GM11168 (cell line): Measurements from ENCODE around the gene TIMM17A.

Experiments used
- in situ Hi-C: fragments of 300-500 bp; cut with MboI; formaldehyde crosslinking; loops from one replicate; pipeline ENCODE4 v1.12.0; 2022; ENCODE audit warnings: low sequenced_read_pairs; ENCODE audit not compliant: unreplicated experiment

The TIMM17A gene

GRCh38 chr1:201982082-201982622 lies 26.8 kb downstream of the TIMM17A start:
- in situ Hi-C loops: no loop called here

GRCh38 chr1:201982623-201983379 lies 27.5 kb downstream of the TIMM17A start, which contains the start of gene RNPEP:
Gene RNPEP, plus strand, starts transcription at chr1:201982648. Its CDS starts 19 bp downstream, at chr1:201982667.
- in situ Hi-C loops: no loop called here

DNA sequence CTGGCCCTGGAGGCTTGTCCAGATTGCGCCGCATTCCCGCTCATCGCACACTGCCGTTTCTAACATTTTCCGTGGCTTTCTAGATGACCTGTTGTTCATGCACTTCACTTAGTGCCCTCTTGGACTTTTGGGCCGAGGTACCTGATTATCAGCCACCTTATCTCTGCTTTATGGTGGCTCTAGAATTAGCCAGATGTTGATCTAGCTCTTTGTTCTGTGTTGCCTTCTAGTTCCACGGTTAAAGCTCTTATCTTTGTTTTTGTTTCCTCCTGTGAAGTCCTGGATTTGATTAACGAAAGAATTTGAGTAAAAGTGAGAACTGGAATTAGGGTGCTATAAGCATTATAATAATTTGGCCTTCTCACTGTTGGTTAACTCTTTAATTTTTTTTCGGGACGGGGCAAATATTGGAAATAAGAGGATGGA lies 28.1 kb downstream of the TIMM17A start:
- in situ Hi-C loops: no loop called here

GRCh38 chr1:201984446-201984845 lies 29.1 kb downstream of the TIMM17A start:
- in situ Hi-C loops: no loop called here

GRCh38 chr1:201985355-201985754 lies 30.1 kb downstream of the TIMM17A start:
- in situ Hi-C loops: no loop called here

DNA sequence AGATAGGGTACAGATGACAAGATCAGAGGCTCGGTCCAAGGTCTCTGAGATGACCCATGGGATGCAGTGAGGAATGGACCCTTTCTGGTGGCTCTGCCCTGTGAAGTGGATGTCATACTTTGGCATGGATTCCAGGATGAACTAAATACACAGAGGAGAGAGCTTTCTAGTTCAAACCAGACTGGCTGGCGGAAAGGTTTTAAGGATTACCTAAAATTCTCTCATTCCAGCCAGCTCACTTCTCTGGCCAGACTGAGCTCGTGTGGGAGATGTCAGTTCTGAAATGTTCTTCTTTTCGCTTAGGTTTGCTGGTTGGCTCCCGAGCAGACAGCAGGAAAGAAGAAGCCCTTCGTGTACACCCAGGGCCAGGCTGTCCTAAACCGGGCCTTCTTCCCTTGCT lies 33.3 kb downstream of the TIMM17A start:
- in situ Hi-C loops: no loop called here

DNA sequence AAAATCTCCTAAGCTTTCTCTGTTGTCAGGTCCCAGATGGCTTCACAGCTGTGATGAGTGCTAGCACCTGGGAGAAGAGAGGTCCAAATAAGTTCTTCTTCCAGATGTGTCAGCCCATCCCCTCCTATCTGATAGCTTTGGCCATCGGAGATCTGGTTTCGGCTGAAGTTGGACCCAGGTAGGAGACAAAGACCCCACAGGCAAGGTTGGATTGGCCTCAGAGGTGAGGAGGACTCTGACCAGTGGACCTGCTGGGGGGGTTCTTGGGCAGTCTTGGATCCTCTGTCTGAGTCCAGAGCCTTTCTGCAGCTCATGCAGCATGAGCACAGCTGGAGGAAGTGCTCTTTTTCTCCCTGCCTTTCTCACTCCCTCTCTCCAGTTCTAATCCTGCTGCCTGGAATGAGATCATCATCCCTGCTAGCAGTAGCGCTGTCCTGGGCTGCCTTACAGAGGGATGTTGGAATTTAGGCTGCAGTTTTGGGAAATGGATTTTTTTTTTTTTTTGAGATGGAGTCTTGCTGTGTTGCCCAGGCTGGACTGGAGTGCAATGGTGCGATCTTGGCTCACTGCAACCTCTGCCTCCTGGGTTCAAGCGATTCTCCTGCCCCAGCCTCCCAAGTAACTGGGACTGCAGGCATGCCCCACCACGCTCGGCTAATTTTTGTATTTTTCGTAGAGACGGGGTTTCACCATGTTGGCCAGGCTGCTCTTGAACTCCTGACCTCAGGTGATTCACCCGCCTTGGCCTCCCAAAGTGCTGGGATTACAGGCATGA lies 34.2 kb downstream of the TIMM17A start:
- in situ Hi-C loops: no loop called here

GRCh38 chr1:201990427-201990826 lies 35.1 kb downstream of the TIMM17A start:
- in situ Hi-C loops: no loop called here

DNA sequence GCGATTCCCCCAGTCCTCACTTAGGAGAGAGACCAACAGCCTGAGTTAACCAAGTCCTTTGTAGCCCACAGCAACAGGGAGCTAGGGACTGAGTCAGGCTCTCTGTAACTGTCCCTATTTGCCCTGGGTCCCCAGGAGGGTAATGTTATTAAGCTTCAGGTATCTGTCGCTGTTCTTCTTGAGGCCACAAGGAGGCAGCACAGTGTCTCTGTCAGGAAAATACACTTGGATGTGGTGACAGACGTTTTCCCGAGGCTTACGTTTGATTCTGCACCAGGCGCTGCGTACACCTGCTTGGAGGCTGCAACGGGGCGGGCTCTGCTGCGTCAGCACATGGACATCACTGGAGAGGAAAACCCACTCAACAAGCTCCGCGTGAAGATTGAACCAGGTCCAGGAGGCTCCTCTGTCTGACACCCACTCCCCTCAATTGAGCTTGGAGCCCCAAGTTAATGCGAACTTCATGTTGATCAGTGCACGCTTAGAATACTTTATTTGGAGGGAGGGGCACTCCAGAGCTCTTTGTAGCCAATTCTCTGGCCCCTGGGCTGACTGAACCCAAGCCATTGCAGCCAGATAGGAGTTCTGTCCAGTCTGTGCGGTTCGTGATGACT lies 44.4 kb downstream of the TIMM17A start:
- in situ Hi-C loops: no loop called here

GRCh38 chr1:202002507-202002906 lies 47.2 kb downstream of the TIMM17A start:
- in situ Hi-C loops: no loop called here

DNA sequence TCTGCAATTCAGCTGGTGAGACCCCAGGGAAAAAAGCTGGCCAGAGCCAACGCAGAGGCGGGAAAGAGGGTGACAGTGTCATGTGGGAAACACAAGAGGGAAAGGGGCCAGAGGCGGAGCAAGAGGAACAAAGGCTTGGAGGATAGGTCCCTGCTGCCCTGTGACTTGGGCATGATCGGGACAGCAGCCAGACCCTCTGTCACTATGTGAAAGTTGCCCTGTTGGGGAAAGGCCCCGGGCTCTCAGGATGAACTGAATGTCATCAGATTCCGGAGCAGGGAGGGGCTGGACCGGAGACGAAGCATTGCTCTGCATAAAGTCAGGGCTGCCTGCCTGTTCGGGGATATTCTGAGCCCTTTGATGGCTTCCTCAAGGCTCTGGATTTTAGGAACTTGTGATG lies 49.4 kb downstream of the TIMM17A start:
- in situ Hi-C loops: no loop called here

- in situ Hi-C loops: no loop called here
Observed at GRCh38 chr1:202005958-202006357, 50.7 kb downstream of the TIMM17A start.

- in situ Hi-C loops: no loop called here
Observed at GRCh38 chr1:202007304-202007703, 52.0 kb downstream of the TIMM17A start.

DNA sequence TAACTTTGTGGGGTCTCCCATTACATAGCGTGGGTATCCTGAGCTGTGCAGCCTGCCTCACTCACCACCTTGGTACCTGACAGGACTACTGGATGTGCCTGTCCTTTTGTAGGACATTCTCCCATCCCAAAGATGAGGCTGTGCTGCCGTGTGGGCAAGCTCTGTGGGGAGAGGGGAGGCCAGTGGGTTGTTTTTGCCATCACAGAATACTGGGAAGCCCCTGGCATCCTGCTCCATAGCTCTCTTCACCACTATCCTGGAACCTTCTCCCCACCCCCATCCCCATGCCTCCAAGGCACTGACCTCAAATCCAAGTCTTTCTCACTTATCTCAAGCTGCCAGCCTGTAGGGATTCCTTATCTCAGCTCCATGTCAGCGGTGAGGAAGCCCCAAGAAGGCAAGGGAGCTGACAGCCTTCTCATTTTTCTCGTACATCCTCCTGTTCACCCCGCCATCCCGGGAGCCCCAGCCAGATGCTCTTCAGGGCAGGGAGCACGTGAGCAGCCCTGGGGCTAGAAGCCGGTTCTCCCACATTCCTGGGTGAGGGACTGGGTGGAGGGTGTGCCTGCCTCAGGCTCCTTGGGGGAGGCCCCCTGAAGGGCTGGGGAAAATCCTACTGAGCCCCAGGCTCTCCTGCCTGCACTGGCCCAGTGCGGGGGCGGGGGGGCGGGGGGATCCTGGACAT lies 52.6 kb downstream of the TIMM17A start:
- in situ Hi-C loops: no loop called here

- in situ Hi-C loops: loop anchor here (5.0 kb wide), 1 partner anchor 113 kb away; the partner anchor contains the start of gene GPR37L1
Observed at GRCh38 chr1:202009326-202010179, 54.2 kb downstream of the TIMM17A start.

- in situ Hi-C loops: loop anchor here (5.0 kb wide), 1 partner anchor 112 kb away; the partner anchor contains the start of gene GPR37L1
Observed at GRCh38 chr1:202010180-202011015, 55.1 kb downstream of the TIMM17A start, which contains the start of gene ELF3. Gene ELF3, plus strand, starts transcription at chr1:202010587. Its CDS starts 550 bp downstream, at chr1:202011137.

DNA sequence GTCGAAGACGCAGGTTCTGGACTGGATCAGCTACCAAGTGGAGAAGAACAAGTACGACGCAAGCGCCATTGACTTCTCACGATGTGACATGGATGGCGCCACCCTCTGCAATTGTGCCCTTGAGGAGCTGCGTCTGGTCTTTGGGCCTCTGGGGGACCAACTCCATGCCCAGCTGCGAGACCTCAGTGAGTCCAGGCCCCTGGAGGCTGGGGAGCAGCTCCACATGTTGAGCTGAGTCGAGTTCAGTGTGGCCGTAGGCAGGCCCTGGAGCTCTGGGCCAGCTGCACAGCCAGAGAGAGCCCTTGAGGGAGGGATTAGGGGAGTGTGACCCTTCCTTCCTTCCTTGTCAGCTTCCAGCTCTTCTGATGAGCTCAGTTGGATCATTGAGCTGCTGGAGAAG lies 56.7 kb downstream of the TIMM17A start:
- in situ Hi-C loops: loop anchor here (5.0 kb wide), 1 partner anchor 110 kb away; the partner anchor contains the start of gene GPR37L1
